ENCODE results near the gene NDUFB10.

NDUFB10 gene

GRCh38 chr16:1982991-1983543, 23.7 kb downstream of the NDUFB10 start:
- TF ChIP-seq, protein P1, sequence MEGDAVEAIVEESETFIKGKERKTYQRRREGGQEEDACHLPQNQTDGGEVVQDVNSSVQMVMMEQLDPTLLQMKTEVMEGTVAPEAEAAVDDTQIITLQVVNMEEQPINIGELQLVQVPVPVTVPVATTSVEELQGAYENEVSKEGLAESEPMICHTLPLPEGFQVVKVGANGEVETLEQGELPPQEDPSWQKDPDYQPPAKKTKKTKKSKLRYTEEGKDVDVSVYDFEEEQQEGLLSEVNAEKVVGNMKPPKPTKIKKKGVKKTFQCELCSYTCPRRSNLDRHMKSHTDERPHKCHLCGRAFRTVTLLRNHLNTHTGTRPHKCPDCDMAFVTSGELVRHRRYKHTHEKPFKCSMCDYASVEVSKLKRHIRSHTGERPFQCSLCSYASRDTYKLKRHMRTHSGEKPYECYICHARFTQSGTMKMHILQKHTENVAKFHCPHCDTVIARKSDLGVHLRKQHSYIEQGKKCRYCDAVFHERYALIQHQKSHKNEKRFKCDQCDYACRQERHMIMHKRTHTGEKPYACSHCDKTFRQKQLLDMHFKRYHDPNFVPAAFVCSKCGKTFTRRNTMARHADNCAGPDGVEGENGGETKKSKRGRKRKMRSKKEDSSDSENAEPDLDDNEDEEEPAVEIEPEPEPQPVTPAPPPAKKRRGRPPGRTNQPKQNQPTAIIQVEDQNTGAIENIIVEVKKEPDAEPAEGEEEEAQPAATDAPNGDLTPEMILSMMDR (IDR thresholded peaks at IDR 0.05; ENCODE audit: extremely low read depth, insufficient read depth, missing control alignments): no peak
- in situ Hi-C loops (cut with MboI; ENCODE audit: low pct_unique_long_range_greater_than_20kb, low sequenced_read_pairs, unreplicated experiment): no loop called here
- DNase-seq (ENCODE audit: low spot score): no peak

DNA sequence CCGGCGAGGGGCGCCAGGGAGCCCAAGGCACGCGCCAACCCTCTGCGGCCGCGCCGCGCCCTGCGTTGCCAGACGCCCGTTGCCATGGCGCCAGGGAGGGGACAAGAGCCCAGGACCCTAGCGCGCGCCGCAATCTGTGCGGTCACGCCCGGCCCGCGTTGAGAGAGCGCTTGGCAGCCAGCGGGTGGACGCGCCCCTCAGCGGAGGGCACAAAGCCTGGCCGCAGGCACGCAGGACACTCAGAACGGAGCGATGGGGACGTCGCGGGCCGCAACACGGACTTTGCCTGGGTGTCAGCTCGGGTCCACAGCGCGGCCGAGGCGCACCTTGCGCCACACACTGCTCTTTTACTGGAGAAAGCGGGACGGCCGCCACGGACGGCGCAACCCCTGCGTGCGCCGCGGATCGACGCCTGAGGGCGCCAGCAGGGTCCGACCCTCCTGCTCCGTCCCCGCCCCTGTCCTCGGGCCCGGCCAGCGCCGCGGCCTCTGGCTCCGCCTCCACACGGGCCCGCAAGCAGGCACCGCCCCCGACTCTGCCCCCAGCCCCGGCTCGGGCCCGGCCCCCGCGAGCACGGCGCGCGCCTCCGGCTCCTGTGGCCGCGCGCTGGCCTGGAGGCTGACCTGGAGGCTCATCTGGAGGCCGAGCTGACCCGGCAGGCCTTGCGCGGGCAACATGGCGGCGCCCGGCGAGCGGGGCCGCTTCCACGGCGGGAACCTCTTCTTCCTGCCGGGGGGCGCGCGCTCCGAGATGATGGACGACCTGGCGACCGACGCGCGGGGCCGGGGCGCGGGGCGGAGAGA, 24.4 kb downstream of the NDUFB10 start, which contains the start of gene GFER:
TSS of gene GFER (plus strand) at position 650 of the 803 bp plus-strand sequence. CDS start at position 676, 26 bp downstream.
- in situ Hi-C loops (cut with MboI; ENCODE audit: low pct_unique_long_range_greater_than_20kb, low sequenced_read_pairs, unreplicated experiment): no loop called here
- DNase-seq (ENCODE audit: low spot score): peak; percentile 99
- TF ChIP-seq, protein P1 (IDR thresholded peaks at IDR 0.05; ENCODE audit: extremely low read depth, insufficient read depth, missing control alignments): peak; percentile 72

- in situ Hi-C loops (cut with MboI; ENCODE audit: low pct_unique_long_range_greater_than_20kb, low sequenced_read_pairs, unreplicated experiment): no loop called here
- DNase-seq (ENCODE audit: low spot score): no peak
- TF ChIP-seq, protein P1 (IDR thresholded peaks at IDR 0.05; ENCODE audit: extremely low read depth, insufficient read depth, missing control alignments): no peak
These were observed 25.2 kb downstream of the NDUFB10 start for GRCh38 chr16:1984347-1985225.

DNA sequence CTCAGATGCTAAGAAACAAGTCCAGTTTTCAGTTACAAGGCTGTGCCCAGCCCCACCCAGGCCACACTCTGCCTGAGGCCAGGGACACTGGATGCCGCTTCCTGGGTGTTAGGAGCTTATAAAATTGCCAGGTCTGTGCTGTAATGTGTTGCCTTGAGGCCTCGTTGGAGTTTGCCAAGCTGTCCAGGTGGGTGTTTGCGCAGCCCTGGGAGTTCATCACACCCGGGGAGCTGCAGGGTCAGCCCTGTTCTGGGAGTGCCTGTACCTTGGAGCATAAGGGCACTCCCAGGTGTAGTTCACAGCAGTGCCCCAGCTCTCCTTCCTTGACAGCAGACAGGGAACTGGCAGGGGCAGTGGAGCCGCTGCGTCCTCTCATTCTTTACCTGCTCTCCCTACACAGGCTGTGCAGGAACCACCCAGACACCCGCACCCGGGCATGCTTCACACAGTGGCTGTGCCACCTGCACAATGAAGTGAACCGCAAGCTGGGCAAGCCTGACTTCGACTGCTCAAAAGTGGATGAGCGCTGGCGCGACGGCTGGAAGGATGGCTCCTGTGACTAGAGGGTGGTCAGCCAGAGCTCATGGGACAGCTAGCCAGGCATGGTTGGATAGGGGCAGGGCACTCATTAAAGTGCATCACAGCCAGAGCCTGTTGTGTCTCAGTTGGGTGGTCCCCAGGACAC, 26.3 kb downstream of the NDUFB10 start:
- TF ChIP-seq, protein P1 (IDR thresholded peaks at IDR 0.05; ENCODE audit: extremely low read depth, insufficient read depth, missing control alignments): no peak
- in situ Hi-C loops (cut with MboI; ENCODE audit: low pct_unique_long_range_greater_than_20kb, low sequenced_read_pairs, unreplicated experiment): no loop called here
- DNase-seq (ENCODE audit: low spot score): no peak

DNA sequence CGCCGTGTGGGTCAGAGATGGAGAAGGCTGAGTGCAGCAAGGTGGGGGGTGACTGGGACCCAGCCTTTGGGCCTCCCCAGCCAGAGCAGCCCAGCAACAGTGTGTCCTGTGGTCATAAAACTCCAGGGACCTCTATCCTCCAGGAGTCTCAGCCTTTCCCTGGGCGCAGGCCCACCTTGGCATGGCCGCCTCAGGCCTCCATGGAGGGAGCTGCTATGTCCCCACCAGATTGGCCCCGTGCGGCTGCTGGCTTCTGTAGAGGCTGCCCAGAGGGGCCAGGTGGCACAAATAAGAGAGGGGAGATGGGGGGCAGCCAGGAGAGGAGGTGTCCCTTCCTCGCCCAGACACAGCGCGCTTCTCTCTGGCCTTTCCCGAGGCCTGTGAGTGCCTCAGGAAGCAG, 27.9 kb downstream of the NDUFB10 start:
- in situ Hi-C loops (cut with MboI; ENCODE audit: low pct_unique_long_range_greater_than_20kb, low sequenced_read_pairs, unreplicated experiment): no loop called here
- DNase-seq (ENCODE audit: low spot score): no peak
- TF ChIP-seq, protein P1 (IDR thresholded peaks at IDR 0.05; ENCODE audit: extremely low read depth, insufficient read depth, missing control alignments): no peak
